Putamen (tissue), 1 donor: ENCODE measurements around the gene SAP30BP.

ENCODE experiments used
- DNase-seq: peaks from one replicate; pipeline ENCODE4 v3.0.0-alpha.2; 2016; ENCODE audit warnings: low spot score

The SAP30BP gene

DNA sequence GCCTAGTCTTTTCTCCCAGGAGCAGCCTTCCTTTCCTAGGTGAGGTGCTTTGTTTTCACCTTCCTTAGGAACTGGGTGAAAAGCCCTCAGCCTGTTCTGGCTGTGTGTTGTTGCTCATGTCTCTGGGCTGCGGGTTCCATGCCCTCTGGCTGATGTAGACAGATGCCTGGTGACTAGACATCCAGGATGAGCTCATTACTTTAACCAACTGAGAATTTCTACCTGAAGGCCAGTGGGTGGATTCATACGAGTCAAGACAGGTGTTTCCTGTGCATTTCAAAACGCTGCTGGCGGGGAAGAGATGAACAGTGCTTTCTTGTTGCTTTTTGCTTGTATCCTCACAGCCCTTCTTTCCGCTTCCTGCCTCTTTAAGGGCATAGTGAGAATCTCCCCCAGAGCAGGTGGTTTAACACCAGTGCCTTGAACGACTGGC is 22.3 kb downstream of the SAP30BP start:
- no peak for DNase-seq

- DNase-seq, result no peak
Measured at GRCh38 chr17:75691371-75691791, 24.2 kb downstream of the SAP30BP start.

- peak; percentile 77 for DNase-seq
Measured at GRCh38 chr17:75691801-75692626, 24.9 kb downstream of the SAP30BP start.

DNA sequence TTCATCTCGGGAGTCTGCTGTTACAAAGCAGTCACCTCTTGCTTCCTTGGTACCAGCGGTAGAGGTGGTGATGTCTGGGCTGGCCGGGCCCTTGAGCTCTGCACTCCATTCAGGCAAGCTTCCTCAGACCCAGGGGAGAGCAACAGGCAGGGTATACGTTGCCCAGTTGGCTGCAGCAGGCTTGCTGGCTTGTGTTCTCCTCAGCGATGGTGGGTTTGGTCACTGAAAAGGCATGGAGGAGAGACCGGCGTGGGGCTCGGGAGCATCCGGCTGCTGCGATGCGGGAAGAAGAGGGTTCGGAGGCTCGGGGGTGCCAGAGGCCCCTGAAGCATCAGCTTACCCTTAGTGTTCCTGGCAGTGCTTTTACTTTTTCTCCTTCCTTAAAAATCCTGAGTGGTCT is 25.8 kb downstream of the SAP30BP start:
- no peak for DNase-seq

DNA sequence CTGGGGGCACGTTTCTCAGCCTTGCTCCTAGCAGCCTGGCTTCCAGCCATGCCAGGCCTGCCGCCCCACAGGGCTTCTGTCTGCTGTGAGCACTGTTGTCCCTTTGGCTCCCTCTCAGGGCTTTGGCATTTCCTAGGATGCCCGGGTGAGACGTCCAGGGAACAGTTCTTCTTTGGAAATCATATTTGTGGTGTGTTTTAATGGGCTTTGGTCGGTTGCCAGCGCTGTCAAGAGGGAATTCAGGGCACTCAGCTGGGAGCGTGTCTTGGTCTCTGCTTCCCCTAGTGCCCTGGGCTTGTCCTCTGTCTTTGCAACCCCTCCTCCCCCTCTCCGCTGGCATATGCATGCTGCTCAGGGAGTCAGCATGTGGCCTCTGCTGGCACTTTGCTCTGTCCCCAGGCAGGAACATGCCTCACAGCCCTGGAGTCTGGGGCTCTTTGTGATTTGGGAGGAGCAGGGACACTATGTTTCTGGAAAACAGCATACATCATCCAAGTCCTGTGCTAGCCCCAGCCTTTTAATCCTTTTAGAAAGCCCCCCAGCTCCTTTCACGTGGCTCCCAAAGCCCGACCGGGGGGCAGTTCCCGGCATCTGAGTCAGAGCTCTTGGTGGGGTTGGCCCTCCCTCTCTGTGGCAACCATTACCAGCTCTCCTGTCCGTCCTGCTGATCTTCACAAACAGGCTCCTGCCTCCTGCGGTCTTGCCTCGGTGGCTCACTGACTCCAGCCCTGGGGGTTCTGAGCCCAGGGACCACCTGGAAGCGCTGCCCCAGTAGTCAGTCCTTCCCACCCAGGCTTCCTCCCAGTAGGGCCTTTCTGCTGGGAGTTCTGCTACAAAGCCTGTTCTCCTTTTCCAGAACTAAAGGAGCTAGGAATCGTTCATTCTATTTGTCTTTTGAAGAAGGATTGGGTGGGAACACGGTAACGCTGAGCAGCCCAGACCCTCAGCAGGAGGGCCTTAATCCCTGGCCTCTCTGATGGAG is 26.7 kb downstream of the SAP30BP start:
- DNase-seq, result peak; percentile 95

DNA sequence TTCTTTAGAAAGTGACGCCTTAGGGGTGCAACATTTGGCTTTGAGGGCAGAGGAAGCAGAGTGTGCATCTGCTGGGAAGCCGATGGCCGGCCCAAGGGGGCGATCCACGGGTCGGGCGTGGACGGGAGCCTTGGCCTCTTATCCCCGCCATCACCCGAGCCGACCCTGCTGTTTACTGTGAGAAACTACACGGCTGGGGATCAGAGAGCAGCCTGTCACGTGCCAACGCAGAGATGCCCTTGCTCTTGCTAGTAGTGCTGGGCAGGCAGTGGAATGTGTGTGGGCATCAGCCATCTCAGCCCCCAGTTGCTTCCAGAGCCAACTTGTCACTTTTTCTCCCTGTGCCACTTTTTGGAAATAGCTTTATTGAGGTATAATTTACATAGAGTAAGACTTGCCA is 27.4 kb downstream of the SAP30BP start:
- DNase-seq, result peak; percentile 49

GRCh38 chr17:75695141-75695829 is 28.1 kb downstream of the SAP30BP start:
- no peak for DNase-seq

DNA sequence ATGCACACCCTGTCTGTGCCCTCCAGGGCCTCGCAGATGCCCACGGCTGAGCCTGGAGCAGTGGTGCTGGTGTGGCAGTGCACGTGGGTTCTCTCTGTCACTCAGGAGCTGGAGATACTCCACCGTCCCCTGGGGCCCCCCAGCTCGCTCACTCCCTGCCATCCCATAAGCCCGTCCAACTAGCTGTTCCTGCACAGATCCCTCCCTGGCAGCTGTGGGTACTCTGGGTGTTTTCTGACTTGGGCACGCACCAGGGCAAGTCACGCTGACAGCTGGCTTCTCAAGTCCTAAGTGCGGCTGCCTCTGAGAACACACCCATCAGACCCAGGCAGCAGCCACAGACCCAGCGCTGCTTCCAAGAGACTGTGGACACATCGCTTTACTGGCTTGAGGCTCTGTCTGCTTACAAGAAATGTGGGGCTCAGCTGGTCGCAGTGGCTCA is 28.7 kb downstream of the SAP30BP start:
- DNase-seq, result peak; percentile 58

DNA sequence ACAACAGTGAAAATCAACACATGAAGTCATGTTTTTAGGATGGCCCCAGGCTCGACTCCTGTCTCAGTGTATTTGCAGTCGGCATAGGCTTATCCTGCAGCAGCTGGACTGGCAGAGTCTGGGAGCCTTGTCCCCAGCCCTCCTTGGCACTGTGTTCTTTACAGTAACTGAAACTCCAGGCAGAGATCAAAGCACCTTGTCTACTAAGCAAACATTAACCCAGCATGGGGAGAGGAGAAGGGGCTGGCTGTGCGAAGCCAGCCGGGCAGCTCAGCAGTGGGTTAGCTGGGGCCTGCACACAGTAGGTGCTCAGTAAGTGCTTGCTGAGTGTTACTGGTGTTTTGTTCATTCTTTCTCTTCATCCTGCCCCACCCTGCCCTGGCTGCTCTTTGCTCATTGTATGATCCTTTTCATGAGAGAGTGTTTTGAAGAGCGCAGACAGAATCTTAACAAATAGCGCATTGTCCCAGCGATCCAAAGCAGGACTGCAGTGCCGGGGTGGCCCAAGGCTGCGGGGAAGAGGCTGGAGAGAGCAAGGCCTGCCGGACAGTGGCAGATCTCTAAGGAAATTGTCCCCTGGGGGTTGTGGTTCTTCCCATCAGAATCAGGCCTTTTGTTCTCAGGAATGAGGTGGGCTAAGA is 30.6 kb downstream of the SAP30BP start:
- peak; percentile 95 for DNase-seq

DNA sequence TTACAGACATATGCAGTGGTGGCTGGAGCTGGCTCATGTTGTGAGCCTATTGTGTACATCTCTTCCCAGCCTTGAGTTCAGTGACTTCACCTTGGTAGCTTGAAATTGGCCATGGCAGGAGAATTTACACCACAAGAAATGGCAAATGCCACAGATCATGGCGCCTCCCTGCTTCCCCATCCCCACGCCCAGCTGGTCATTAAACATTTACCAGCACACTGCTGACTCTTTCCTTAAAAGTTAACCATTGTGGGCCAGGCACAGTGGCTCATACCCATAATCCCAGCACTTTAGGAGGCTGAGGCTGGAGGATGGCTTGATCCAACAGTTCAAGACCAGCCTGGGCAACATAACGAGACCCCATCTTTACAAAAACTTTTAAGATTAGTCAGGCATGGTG is 31.5 kb downstream of the SAP30BP start:
- DNase-seq, result no peak

- no peak for DNase-seq
Measured at GRCh38 chr17:75701288-75701687, 34.1 kb downstream of the SAP30BP start.

DNA sequence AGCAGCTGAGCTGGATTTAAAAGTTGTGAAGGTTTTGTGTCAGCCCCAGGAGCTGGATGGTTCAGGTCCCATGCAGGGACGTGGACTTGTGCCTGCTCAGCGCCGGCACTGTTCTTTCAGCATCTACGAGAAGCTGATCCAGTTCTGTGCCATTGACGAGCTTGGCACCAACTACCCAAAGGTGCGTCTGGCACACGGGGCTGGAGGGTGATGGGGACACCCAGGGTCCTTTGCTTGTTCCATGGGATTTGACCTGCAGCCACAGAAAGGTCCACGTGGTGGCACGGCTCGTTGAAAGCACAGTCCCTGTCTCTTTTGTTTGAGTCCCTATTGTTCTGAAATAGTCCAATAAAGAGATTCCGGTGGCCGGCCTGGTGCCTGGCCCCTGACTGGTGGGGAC is 36.1 kb downstream of the SAP30BP start:
- no peak for DNase-seq

DNA sequence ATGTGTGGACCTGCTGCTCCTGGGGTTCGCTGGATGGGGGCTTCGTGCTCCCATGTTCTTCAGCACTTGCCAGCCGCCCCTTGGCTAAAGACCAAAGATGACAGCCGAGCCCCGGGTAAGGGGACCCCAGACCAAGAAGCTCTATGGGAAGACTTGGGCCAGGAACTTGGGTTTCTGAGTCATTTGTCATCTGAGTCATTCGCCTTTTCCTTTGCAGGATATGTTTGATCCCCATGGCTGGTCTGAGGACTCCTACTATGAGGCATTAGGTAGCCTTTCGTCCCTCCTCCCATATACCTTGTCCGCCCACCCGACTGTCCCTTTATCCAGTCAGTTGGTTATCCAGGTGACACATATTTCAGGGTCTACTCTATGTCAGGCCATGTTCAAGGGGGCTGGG is 36.5 kb downstream of the SAP30BP start:
- no peak for DNase-seq

DNA sequence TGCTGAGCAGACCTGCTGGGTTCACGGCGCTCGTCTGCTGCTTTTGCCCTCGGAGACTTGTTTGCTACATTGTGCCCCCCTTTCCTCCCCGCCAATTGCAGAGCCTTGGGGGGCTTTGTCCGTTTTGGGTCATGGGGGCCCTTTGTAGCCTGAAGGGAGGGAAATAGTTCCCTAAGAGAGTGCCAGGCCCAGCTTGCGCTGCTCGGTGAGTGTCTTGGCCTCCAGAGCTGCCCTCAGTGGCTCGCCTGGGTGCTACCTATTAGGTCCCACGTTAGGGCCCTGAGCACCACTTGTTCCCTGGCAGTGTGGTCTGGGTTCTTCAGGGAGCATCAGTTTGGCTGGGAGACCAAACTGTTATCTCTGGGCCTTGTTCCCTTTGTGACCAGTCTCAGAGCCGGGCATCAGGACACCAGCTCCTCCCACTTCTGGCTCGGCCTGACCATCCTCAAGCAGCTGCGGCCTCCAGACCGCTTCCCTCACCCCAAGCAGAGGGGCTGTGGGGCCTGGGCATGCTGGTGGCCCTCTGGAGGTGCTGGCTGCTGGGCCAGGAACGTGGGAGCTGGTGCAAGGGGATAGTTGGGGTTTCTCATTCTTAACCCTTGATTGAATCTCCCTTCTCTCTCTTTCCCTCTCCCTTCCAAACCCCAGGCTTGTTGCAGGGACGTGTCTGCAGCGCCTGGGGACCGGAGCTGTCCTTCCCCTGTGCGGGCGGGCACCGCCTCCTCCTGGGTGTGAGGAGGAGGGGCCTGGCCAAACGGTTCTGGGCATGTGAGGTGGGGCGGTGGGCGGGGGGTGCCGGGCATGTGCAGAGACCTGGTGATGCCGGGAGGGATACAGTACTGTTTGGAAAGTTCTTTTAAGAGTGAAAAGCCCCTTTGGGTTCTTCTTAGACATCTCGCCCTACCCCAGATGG is 38.1 kb downstream of the SAP30BP start:
- no peak for DNase-seq

DNA sequence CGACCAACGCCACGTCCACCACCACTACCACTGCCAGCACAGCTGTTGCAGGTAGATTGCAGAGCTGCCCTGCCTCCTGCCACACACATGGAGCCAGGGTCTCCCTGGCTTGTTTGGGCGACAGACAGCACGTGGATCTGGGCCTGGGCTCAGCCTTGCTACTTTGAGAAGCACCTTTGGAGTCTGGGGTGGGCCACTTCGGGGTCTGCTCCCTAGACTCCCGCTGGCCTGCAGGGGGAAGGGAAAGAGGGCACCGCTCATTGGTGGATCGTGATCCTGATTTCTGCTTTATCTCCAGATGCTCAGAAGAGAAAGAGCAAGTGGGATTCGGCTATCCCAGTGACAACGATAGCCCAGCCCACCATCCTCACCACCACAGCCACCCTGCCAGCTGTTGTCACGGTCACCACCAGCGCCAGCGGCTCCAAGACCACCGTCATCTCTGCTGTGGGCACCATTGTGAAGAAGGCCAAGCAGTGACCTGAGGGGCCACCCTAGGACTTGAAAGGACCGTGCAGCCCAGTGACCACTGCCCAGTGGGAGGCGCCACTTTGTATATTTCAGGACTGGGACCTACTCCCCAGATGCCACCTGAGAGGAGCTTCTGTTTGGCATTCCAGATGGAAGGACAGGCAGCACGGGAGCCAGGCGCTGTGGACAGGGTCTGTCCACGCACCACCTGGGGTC is 39.0 kb downstream of the SAP30BP start:
- DNase-seq, result no peak

DNA sequence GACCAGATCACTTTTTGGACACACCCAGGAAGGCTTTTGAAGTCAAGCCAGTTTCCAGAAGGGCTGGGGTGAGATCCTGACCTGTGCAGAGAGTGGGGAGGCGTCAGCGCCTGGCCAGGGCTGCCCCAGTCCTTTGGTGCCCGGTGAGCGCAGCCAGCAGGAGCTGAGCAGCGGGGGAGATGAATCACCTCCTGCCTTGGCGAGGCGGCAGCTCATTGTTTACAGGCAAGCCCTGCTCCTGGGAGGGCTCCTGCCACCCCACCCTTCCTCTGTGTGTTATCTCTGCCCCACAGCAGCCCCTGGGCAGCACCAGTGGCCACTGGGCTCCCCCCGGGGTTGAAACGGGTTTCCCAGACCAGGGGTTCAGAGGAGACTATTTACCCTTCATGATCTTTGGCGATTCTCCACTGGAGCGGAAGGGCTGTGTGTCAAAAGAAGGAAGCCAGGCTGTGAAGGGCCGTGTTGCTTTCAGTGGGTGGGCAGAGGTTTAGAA is 40.0 kb downstream of the SAP30BP start:
- no peak for DNase-seq

DNA sequence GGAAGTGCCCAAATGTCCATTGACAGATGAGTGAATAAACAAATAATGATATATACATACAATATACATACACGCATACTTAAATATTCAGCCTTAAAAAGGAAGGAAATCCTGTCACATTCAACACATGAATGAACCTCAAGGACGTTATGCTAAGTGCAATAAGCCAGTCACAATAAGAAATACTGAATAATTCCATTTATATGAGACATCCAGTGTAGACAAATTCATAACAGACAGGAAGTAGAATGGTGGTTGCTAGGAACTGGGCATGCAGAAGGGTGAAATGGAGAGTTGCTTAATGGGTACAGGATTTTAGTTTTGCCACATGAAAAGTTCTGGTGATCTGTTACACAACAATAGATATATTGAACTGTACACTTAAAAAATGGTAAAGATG is 45.3 kb downstream of the SAP30BP start:
- no peak for DNase-seq

DNA sequence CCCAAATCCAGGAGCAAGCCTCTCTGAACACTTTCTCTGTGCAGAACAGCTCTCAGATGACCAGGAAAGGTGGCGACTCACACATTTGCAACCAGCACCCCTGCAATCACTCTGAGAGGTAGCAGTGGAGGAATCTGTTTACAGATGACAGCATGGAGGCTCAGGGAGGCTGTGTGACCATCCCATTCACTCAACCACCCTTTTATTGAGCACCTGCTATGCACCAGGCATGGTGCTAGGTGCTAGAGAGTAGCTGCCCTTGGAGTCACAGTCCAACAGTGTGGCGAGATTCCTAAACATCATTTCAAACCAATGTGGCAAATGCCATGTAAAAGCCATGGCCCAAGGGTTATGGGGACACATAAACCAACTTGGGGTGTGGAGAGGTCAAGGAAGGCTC is 52.6 kb downstream of the SAP30BP start:
- no peak for DNase-seq

- peak; percentile 45 for DNase-seq
Measured at GRCh38 chr17:75720656-75721462, 53.7 kb downstream of the SAP30BP start, which contains the start of gene ITGB4. Gene ITGB4 (plus strand): TSS chr17:75721459. CDS start chr17:75724704, 3,245 bp downstream.
